ENCODE results near the gene PRR14L.
"Not testable (repeated sequence)": the region's sequence is repeated elsewhere in the genome, so short reads cannot be mapped to it uniquely, and the experiment has no call there.

GRCh38 chr22:31694046-31694445, 55.9 kb downstream of the PRR14L start:
- TF ChIP-seq CTCF (conservative IDR thresholded peaks at IDR 0.05); EZH2 (IDR thresholded peaks at IDR 0.05; ENCODE audit: low read depth): not testable (repeated sequence)
